ENCODE data around the gene TMEM184B. TPM values are rescaled to one million over a fixed set of nuclear protein-coding genes. Genes with fewer than 3 reads are reported as not detected.

Gene TMEM184B
- total RNA-seq, 1 donor from 2014 or later = 60.3 TPM

- H3K4me3 Mint-ChIP-seq = peak overlapping the region; percentile 23
- no peaks in the 10 kb centered on the region for H3K36me3 Mint-ChIP-seq (ENCODE audit: low read depth)
- DNase-seq (ENCODE audit: low read depth, low spot score) = no peak
- peaks cover 10% of the 10 kb centered on the region for H3K27me3 Mint-ChIP-seq (ENCODE audit: low read depth)
- H3K4me1 Mint-ChIP-seq = peaks cover 17% of the 10 kb centered on the region
- no peak for TF ChIP-seq CTCF (conservative IDR thresholded peaks at IDR 0.05)
- no peaks in the 10 kb centered on the region for H3K9me3 Mint-ChIP-seq
- no peak overlapping the region for H3K27ac Mint-ChIP-seq (ENCODE audit: unreplicated experiment)
Observed at GRCh38 chr22:38208551-38208968, 64.2 kb downstream of the TMEM184B start.

- peak overlapping the region; percentile 19 for H3K27ac Mint-ChIP-seq (ENCODE audit: unreplicated experiment)
- H3K27me3 Mint-ChIP-seq (ENCODE audit: low read depth) = peaks cover 4% of the 10 kb centered on the region
- no peaks in the 10 kb centered on the region for H3K9me3 Mint-ChIP-seq
- no peak for TF ChIP-seq CTCF (conservative IDR thresholded peaks at IDR 0.05)
- no peak for DNase-seq (ENCODE audit: low read depth, low spot score)
- H3K4me1 Mint-ChIP-seq = peaks cover 12% of the 10 kb centered on the region
- H3K36me3 Mint-ChIP-seq (ENCODE audit: low read depth) = no peaks in the 10 kb centered on the region
- peak overlapping the region; percentile 15 for H3K4me3 Mint-ChIP-seq
Observed at GRCh38 chr22:38207898-38208432, 64.8 kb downstream of the TMEM184B start.

GRCh38 chr22:38205261-38206128 lies 67.3 kb downstream of the TMEM184B start:
- peak overlapping the region; percentile 34 for H3K4me3 Mint-ChIP-seq
- no peak for DNase-seq (ENCODE audit: low read depth, low spot score)
- no peaks in the 10 kb centered on the region for H3K36me3 Mint-ChIP-seq (ENCODE audit: low read depth)
- peaks cover 20% of the 10 kb centered on the region for H3K4me1 Mint-ChIP-seq
- TF ChIP-seq CTCF (conservative IDR thresholded peaks at IDR 0.05) = no peak
- peaks cover 2% of the 10 kb centered on the region for H3K27me3 Mint-ChIP-seq (ENCODE audit: low read depth)
- H3K9me3 Mint-ChIP-seq = no peaks in the 10 kb centered on the region
- no peak overlapping the region for H3K27ac Mint-ChIP-seq (ENCODE audit: unreplicated experiment)

GRCh38 chr22:38204784-38205183 lies 68.0 kb downstream of the TMEM184B start:
- no peak for DNase-seq (ENCODE audit: low read depth, low spot score)
- no peak for TF ChIP-seq CTCF (conservative IDR thresholded peaks at IDR 0.05)
- no peak overlapping the region for H3K27ac Mint-ChIP-seq (ENCODE audit: unreplicated experiment)

GRCh38 chr22:38203855-38204514 lies 68.8 kb downstream of the TMEM184B start:
- no peaks in the 10 kb centered on the region for H3K9me3 Mint-ChIP-seq
- no peak for DNase-seq (ENCODE audit: low read depth, low spot score)
- no peaks in the 10 kb centered on the region for H3K36me3 Mint-ChIP-seq (ENCODE audit: low read depth)
- TF ChIP-seq CTCF (conservative IDR thresholded peaks at IDR 0.05) = no peak
- peaks cover 20% of the 10 kb centered on the region for H3K4me1 Mint-ChIP-seq
- H3K27me3 Mint-ChIP-seq (ENCODE audit: low read depth) = no peaks in the 10 kb centered on the region
- H3K4me3 Mint-ChIP-seq = peak overlapping the region; percentile 85
- peak overlapping the region; percentile 29 for H3K27ac Mint-ChIP-seq (ENCODE audit: unreplicated experiment)

More at GRCh38 chr22:38204784-38205183, 68.0 kb downstream of the TMEM184B start:
- no peaks in the 10 kb centered on the region for H3K36me3 Mint-ChIP-seq (ENCODE audit: low read depth)
- H3K9me3 Mint-ChIP-seq = no peaks in the 10 kb centered on the region
- H3K4me3 Mint-ChIP-seq = peak overlapping the region; percentile 85
- no peaks in the 10 kb centered on the region for H3K27me3 Mint-ChIP-seq (ENCODE audit: low read depth)
- peaks cover 20% of the 10 kb centered on the region for H3K4me1 Mint-ChIP-seq

All from neural crest cell (in vitro differentiated cells).